K562 (cell line): ENCODE results near the gene IL10. TPM values are rescaled to one million over a fixed set of nuclear protein-coding genes. Genes with fewer than 3 reads are reported as not detected.
A peak's percentile ranks its signal among the peaks of the same experiment; 100 is the strongest.

Source experiments
- ERF ChIP-seq: fragments of 450-650 bp; formaldehyde crosslinking; IDR thresholded peaks from 2 replicates; pipeline ENCODE4 v1.4.0; 2020; ENCODE audit warnings: mild to moderate bottlenecking, mixed read lengths
- ETV5 ChIP-seq: sonication (generic); formaldehyde crosslinking; IDR thresholded peaks from 2 replicates; pipeline ENCODE4 v1.4.0; 2020; ENCODE audit warnings: low read depth, mild to moderate bottlenecking, missing genetic modification reagents
- FOXK2 ChIP-seq, 2 experiments: fragments of 450-650 bp; IDR thresholded peaks in 1 of 2; conservative IDR thresholded peaks in 1 of 2; 2 replicates each; pipeline ENCODE4 v1.6.1; 2016; ENCODE audit warnings: low read depth in 2 of 2, mild to moderate bottlenecking in 1 of 2
- FOXP1 ChIP-seq: sonication (generic); formaldehyde crosslinking; IDR thresholded peaks from 2 replicates; pipeline ENCODE4 v1.8.0; 2022; ENCODE audit warnings: mild to moderate bottlenecking, missing genetic modification reagents
- HDAC1 ChIP-seq, 2 experiments: fragments of 450-650 bp; IDR thresholded peaks; 2 replicates each; pipeline ENCODE4 v1.6.1; 2016 to 2017; ENCODE audit warnings: inconsistent platforms in 1 of 2, mild to moderate bottlenecking in 1 of 2, moderate library complexity in 1 of 2
- HNRNPL ChIP-seq: fragments of 200-400 bp; formaldehyde crosslinking; IDR thresholded peaks from 2 replicates; pipeline ENCODE4 v1.6.1; 2017; ENCODE audit warnings: low read depth, mild to moderate bottlenecking, low read length
- KAT2B ChIP-seq: IDR thresholded peaks from one replicate; pipeline ENCODE4 v1.6.1; 2012; ENCODE audit warnings: low read depth, mild to moderate bottlenecking, control low read depth, inconsistent platforms, low read length, moderate library complexity
- KAT7 ChIP-seq: sonication (generic); formaldehyde crosslinking; IDR thresholded peaks from 2 replicates; pipeline ENCODE4 v1.8.0; 2022; ENCODE audit warnings: missing genetic modification reagents, mild to moderate bottlenecking, borderline replicate concordance
- MED1 ChIP-seq: sonication (generic); formaldehyde crosslinking; IDR thresholded peaks from 2 replicates; pipeline ENCODE4 v1.8.1; 2023; ENCODE audit warnings: missing genetic modification reagents, borderline replicate concordance
- MEF2D ChIP-seq: conservative IDR thresholded peaks from 2 replicates; pipeline ENCODE4 v1.6.1; 2016; ENCODE audit warnings: low read depth, missing genetic modification characterization, missing compliant biosample characterization
- SMAD3 ChIP-seq: fragments of 450-650 bp; formaldehyde crosslinking; conservative IDR thresholded peaks from 2 replicates; pipeline ENCODE4 v1.4.0; 2020; ENCODE audit warnings: mild to moderate bottlenecking
- SMARCA5 ChIP-seq: fragments of 450-650 bp; IDR thresholded peaks from 2 replicates; pipeline ENCODE4 v1.6.1; 2016
- TAF7 ChIP-seq: fragments of 450-650 bp; IDR thresholded peaks from 2 replicates; pipeline ENCODE4 v1.6.1; 2016; ENCODE audit warnings: missing genetic modification characterization, missing compliant biosample characterization
- TEAD4 ChIP-seq, 2 experiments: sonication (generic) in 1 of 2; formaldehyde crosslinking in 1 of 2; IDR thresholded peaks; 2 replicates each; pipeline versions ENCODE4 v1.6.1 to v1.8.0; 2012 to 2022; ENCODE audit warnings: borderline replicate concordance in 1 of 2, inconsistent platforms in 1 of 2, low read length in 1 of 2, mild to moderate bottlenecking in 1 of 2, missing genetic modification reagents in 1 of 2
- TRIM25 ChIP-seq: fragments of 450-650 bp; IDR thresholded peaks from 2 replicates; pipeline ENCODE4 v1.7.0; 2016; ENCODE audit warnings: borderline replicate concordance
- ZNF518B ChIP-seq: fragments of 250-450 bp; sonication (Bioruptor Pico); IDR thresholded peaks from 2 replicates; pipeline ENCODE4 v1.5.0; 2021; ENCODE audit warnings: mild to moderate bottlenecking, moderate library complexity
- ZNF592 ChIP-seq: fragments of 450-650 bp; IDR thresholded peaks from 2 replicates; pipeline ENCODE4 v1.6.1; 2017; ENCODE audit warnings: antibody characterized with exemption, mild to moderate bottlenecking
- polyA plus RNA-seq, 8 experiments: library from polyadenylated mRNA; depleted of rRNA in 4 of 8; stranded (reverse) in 5 of 8; unstranded in 3 of 8; fragments of >200 nt; fragmentation: Nextera tagmentation in 2 of 8; fragmentation: Illumina TruSeq in 1 of 8; extraction: Ambion mirVana in 2 of 8; extraction: Trizol in 1 of 8; gene quantifications; 2 replicates each; pipeline versions ENCODE4 v1.2.1 to v1.2.3, GENCODE V29; 2011 to 2014; ENCODE audit warnings: inconsistent platforms in 1 of 8, missing spikeins in 1 of 8
- total RNA-seq, 7 experiments: library from RNA; depleted of rRNA in 6 of 7; stranded (reverse); fragments of >200 nt in 6 of 7; fragmentation: Illumina TruSeq in 2 of 7; extraction: Trizol in 2 of 7; gene quantifications; 2 replicates each; pipeline versions ENCODE4 v1.2.1 to v1.2.3, GENCODE V29; 2011 to 2021; ENCODE audit warnings: low replicate concordance in 1 of 7

The IL10 gene
- total and polyA plus RNA-seq, 9 of the 15 experiments (the other 6 are each of a cell fraction or from before 2014, with no cell fraction given) = 0.29 TPM; not detected in 8

GRCh38 chr1:206816390-206817287 lies 44.3 kb upstream of the IL10 start (continued):
- TF ChIP-seq ZNF518B (CRISPR knock-in tag) (no peak), FOXP1 (CRISPR knock-in tag) (no peak), KAT2B (no peak), TRIM25 (no peak), SMAD3 (CRISPR knock-in tag) (no peak), FOXK2 (conservative IDR thresholded peaks at IDR 0.05 in 1 of 2, IDR thresholded peaks at IDR 0.05 in 1 of 2; ENCODE audit: low read depth in 2 of 2) (peak in 1 of 2 experiments; percentile 31; a peak in 1 of 4 replicates), ETV5 (CRISPR knock-in tag) (no peak), MED1 (CRISPR knock-in tag) (no peak), HDAC1 (IDR thresholded peaks at IDR 0.05) (no peak; a peak in 1 of 4 replicates), TAF7 (tag) (no peak), SMARCA5 (0 out of 2 replicates have a peak, but pooled peaks have one; percentile 28), TEAD4 (IDR thresholded peaks at IDR 0.05; ENCODE audit: low read length) (peak; percentile 57; the same call in 1 of the 2 replicates), TEAD4 (CRISPR knock-in tag; IDR thresholded peaks at IDR 0.05; ENCODE audit: borderline replicate concordance) (no peak), MEF2D (tag) (no peak), ZNF592 (peak; percentile 50), HNRNPL (no peak), KAT7 (CRISPR knock-in tag) (no peak), ERF (no peak)
